D341Med (cell line): ENCODE results near the gene PNMA6A.
"Not testable (repeated sequence)": the region's sequence is repeated elsewhere in the genome, so short reads cannot be mapped to it uniquely, and the experiment has no call there.

Experiments used
- DNase-seq: peaks from one replicate; pipeline ENCODE4 v3.0.0; 2012; ENCODE audit warnings: low spot score

Gene PNMA6A

GRCh38 chrX:153071909-153072583, at the start of gene PNMA6A:
TSS of gene PNMA6A (plus strand) at chrX:153072454. CDS start at chrX:153073063, 609 bp downstream.
- not testable (repeated sequence) for DNase-seq

- DNase-seq: not testable (repeated sequence)
Observed at GRCh38 chrX:153026501-153026900, 45.8 kb upstream of the PNMA6A start.

GRCh38 chrX:153028487-153028886, 43.8 kb upstream of the PNMA6A start:
- DNase-seq: not testable (repeated sequence)

GRCh38 chrX:153029162-153029561, 43.1 kb upstream of the PNMA6A start:
- DNase-seq: no peak

GRCh38 chrX:153029875-153030274, 42.4 kb upstream of the PNMA6A start:
- DNase-seq: no peak

GRCh38 chrX:153030801-153031200, 41.5 kb upstream of the PNMA6A start:
- DNase-seq: no peak

- peak; percentile 81 for DNase-seq
Observed at GRCh38 chrX:153032397-153033118, 39.7 kb upstream of the PNMA6A start.

GRCh38 chrX:153049093-153049492, 23.2 kb upstream of the PNMA6A start:
- DNase-seq: no peak

- DNase-seq: no peak
Observed at GRCh38 chrX:153052534-153052933, 19.7 kb upstream of the PNMA6A start.

GRCh38 chrX:153055871-153056749, 16.1 kb upstream of the PNMA6A start, which contains the start of gene PNMA3:
TSS of gene PNMA3 (plus strand) at chrX:153056470. CDS start at chrX:153057056, 586 bp downstream.
- DNase-seq: no peak

GRCh38 chrX:153057281-153057680, 15.0 kb upstream of the PNMA6A start:
- no peak for DNase-seq

- no peak for DNase-seq
Observed at GRCh38 chrX:153059191-153060094, 12.8 kb upstream of the PNMA6A start.

- DNase-seq: no peak
Observed at GRCh38 chrX:153060095-153060445, 12.2 kb upstream of the PNMA6A start.

- no peak for DNase-seq
Observed at GRCh38 chrX:153061732-153062131, 10.5 kb upstream of the PNMA6A start.

GRCh38 chrX:153063315-153063714, 8.9 kb upstream of the PNMA6A start:
- no peak for DNase-seq

GRCh38 chrX:153064061-153064460, 8.2 kb upstream of the PNMA6A start:
- DNase-seq: no peak

GRCh38 chrX:153065389-153065788, 6.9 kb upstream of the PNMA6A start:
- DNase-seq: no peak

GRCh38 chrX:153066402-153066801, 5.9 kb upstream of the PNMA6A start:
- DNase-seq: not testable (repeated sequence)

- DNase-seq: not testable (repeated sequence)
Observed at GRCh38 chrX:153073331-153073730, 1.1 kb downstream of the PNMA6A start.

- no peak for DNase-seq
Observed at GRCh38 chrX:153074262-153074899, 2.1 kb downstream of the PNMA6A start.

GRCh38 chrX:153074935-153075334, 2.7 kb downstream of the PNMA6A start:
- no peak for DNase-seq
